Measurements from ENCODE around the gene TSPAN2. TPM values are rescaled to one million over a fixed set of nuclear protein-coding genes. Genes with fewer than 3 reads are reported as not detected.

The TSPAN2 gene
- total RNA-seq, 4 donors from 2014 or later = 1.8 to 3.3 (median 2.6) TPM

DNA sequence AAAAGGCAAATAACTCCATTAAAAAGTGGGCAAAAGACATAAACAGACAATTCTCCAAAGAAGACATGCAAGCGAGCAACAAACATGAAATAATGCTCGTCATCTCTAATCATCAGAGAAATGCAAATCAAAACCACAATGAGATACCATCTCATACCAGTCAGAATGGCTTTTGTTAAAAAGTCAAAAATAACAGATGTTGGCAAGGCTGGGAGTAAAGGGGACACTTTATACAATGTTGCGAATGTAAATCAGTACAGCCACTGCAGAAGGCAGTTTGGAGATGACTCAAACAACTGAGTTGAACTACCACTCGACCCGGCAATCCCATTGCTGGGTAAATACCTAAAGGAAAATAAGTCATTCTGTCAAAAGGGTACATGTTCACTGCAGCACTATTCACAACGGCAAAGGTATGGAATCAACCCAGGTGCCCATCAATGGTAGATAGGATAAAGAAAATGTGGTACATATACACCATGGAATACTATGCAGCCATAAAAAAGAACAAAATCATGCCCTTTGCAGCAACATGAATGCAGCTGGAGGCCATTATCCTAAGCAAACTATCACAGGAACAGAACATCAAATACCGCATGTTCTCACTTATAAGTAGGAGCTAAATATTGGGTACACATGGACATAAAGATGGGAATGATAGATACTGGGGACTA is 25.9 kb downstream of the TSPAN2 start:
- Histone ChIP-seq H3K27me3 (no peaks in the 10 kb centered on the region), H3K4me3 (no peak overlapping the region), H3K27ac (peak overlapping the region in 1 of 4 donors; percentile 36), H3K9me3 (no peaks in the 10 kb centered on the region), H3K36me3 (no peaks in the 10 kb centered on the region), H3K4me1 (peaks cover 0 to 19% (median 0%) of the 10 kb centered on the region in 4 donors)
- no peak for TF ChIP-seq POLR2A (IDR thresholded peaks at IDR 0.05)
- TF ChIP-seq, protein P1, sequence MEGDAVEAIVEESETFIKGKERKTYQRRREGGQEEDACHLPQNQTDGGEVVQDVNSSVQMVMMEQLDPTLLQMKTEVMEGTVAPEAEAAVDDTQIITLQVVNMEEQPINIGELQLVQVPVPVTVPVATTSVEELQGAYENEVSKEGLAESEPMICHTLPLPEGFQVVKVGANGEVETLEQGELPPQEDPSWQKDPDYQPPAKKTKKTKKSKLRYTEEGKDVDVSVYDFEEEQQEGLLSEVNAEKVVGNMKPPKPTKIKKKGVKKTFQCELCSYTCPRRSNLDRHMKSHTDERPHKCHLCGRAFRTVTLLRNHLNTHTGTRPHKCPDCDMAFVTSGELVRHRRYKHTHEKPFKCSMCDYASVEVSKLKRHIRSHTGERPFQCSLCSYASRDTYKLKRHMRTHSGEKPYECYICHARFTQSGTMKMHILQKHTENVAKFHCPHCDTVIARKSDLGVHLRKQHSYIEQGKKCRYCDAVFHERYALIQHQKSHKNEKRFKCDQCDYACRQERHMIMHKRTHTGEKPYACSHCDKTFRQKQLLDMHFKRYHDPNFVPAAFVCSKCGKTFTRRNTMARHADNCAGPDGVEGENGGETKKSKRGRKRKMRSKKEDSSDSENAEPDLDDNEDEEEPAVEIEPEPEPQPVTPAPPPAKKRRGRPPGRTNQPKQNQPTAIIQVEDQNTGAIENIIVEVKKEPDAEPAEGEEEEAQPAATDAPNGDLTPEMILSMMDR (IDR thresholded peaks at IDR 0.05) = no peak
- no peak for DNase-seq

DNA sequence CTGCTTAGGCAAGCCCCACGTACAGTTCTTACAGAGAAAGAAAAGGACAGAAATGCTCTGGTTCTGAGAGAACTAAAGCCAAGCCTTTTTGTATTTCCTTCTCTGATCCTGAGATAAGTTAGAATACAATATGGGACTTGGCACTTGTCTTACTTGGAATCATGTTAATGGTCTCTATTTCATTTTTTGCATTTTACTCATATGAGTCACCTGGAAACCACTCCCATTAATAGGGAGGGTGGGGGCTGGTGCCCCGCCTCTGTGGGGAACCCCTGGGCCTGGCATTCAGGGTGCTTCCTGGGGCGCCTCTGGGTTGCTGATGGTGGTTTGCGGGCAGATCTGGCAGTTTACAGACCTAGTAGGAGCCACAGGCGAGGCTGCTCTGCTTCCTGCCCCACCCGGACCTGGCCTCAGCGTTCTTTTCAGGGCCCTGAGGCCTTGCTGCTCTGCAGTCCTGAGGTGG is 26.7 kb downstream of the TSPAN2 start:
- H3K36me3 ChIP-seq = no peaks in the 10 kb centered on the region
- no peak overlapping the region for H3K4me3 ChIP-seq
- H3K27ac ChIP-seq = peak overlapping the region in 2 of 4 donors; percentile 36 to 48
- TF ChIP-seq POLR2A (IDR thresholded peaks at IDR 0.05) = no peak
- TF ChIP-seq, protein P1 (IDR thresholded peaks at IDR 0.05) = no peak
- no peaks in the 10 kb centered on the region for H3K9me3 ChIP-seq
- H3K27me3 ChIP-seq = no peaks in the 10 kb centered on the region
- peak; percentile 62 to 90 (median 72) for DNase-seq
- H3K4me1 ChIP-seq = peaks cover 0 to 11% (median 0%) of the 10 kb centered on the region in 4 donors

DNA sequence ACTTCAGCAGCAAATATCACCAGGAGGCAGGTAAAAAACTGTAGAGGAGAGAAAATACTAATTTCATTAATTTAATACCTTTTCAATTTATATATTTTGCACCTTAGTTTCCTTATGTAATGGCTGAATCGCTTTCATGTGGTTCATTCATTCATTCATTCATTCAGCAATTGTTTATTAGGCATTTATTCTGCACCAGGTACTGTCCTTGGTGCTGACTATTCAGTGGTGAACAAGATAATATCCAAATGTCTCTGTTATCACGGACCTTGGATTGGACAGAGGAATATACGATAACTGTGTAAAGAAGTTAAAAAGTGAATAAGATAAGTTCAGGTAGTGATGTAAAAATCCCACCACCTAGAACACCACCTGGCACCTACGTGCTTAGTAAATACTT is 28.8 kb downstream of the TSPAN2 start:
- Histone ChIP-seq H3K36me3 (no peaks in the 10 kb centered on the region), H3K27ac (no peak overlapping the region), H3K4me1 (peaks cover 0 to 10% (median 0%) of the 10 kb centered on the region in 4 donors), H3K27me3 (no peaks in the 10 kb centered on the region), H3K4me3 (no peak overlapping the region), H3K9me3 (no peaks in the 10 kb centered on the region)
- DNase-seq = no peak
- no peak for TF ChIP-seq POLR2A (IDR thresholded peaks at IDR 0.05)
- TF ChIP-seq, protein P1 (IDR thresholded peaks at IDR 0.05) = no peak

DNA sequence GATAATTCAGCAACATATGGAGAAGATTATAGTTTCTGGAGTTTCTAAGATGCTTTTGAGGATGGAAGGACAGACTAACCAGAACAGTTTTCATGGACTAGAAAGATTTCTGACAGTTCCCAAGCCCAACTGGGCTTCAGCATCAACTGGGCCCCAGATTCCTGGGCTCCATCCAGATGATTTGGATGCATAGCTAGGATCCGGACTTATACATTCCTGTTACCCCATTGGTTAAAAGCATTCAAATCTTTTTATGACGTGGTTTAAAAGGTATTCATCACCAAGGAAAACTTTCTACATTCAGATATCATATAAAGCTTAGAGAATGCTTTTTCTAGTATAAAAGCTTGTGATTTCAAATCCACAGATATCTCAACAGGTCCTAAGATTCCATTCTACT is 30.0 kb downstream of the TSPAN2 start:
- peaks cover 0 to 10% (median 0%) of the 10 kb centered on the region in 4 donors for H3K4me1 ChIP-seq
- H3K27me3 ChIP-seq = no peaks in the 10 kb centered on the region
- DNase-seq = no peak
- no peak overlapping the region for H3K27ac ChIP-seq
- H3K9me3 ChIP-seq = no peaks in the 10 kb centered on the region
- H3K36me3 ChIP-seq = no peaks in the 10 kb centered on the region
- no peak overlapping the region for H3K4me3 ChIP-seq
- TF ChIP-seq POLR2A (IDR thresholded peaks at IDR 0.05) = no peak
- TF ChIP-seq, protein P1 (IDR thresholded peaks at IDR 0.05) = no peak

DNA sequence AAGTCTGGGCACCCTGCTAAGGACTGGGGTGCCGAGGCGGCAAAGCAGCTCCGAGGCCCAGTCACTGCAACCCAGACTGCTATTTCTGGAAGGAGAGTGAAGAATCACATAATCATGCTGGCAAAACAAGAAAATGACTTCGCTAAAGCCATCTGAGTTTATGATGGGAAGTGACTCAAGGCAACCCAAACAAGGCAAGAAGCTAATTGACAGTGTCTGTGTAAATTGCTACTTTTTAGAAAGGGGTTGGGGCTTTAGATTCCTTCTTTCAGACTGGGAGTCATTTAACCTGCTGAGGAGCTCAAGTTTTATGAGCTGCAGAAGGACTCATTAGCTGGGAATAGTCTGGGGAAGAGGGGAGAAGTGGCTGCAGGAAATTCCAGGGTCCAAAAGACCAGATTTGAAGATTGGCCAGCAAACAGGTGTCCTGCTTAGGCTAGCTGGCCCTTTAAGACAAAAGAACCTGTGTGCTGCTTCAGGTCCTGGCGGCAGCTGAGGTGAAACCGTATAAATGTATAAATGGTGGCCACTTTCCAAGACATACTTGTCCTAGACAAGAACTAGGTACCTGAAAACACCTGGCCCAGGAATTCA is 31.5 kb downstream of the TSPAN2 start:
- Histone ChIP-seq H3K27ac (no peak overlapping the region), H3K4me1 (peaks cover 0 to 10% (median 0%) of the 10 kb centered on the region in 4 donors), H3K9me3 (no peaks in the 10 kb centered on the region), H3K4me3 (no peak overlapping the region), H3K27me3 (no peaks in the 10 kb centered on the region), H3K36me3 (no peaks in the 10 kb centered on the region)
- TF ChIP-seq, protein P1 (IDR thresholded peaks at IDR 0.05) = no peak
- TF ChIP-seq POLR2A (IDR thresholded peaks at IDR 0.05) = no peak
- no peak for DNase-seq

Measured in Peyer's patch (tissue), 4 donors.